Panc1 (cell line): ENCODE measurements around the gene NCAPH2. TPM values are rescaled to one million over a fixed set of nuclear protein-coding genes. Genes with fewer than 3 reads are reported as not detected.

Experiments used
- ATAC-seq: fragments of 200-7000 bp; cut with Tn5 transposase; 2 replicates; pipeline ENCODE4 v1.9.1; 2020; ENCODE audit warnings: mild to moderate bottlenecking, moderate library complexity
- BruUV-seq: library from RNA; stranded (reverse); fragments of 400-500 nt; replicated peaks from 2 replicates; lab custom pipeline; 2021; lab: Mats Ljungman, UMichigan
- CTCF ChIA-PET: fragments of 300-600 bp; sonication (Branson Sonifier 250); formaldehyde crosslinking; loops from one replicate; lab custom pipeline; 2022; ENCODE audit warnings: antibody characterized with exemption; lab: Charles Lee
- POLR2A ChIA-PET: fragments of 300-600 bp; sonication (Branson Sonifier 250); formaldehyde crosslinking; loops from one replicate; lab custom pipeline; 2022; ENCODE audit warnings: antibody characterized with exemption; lab: Charles Lee
- DNase-seq: peaks from one replicate; pipeline ENCODE4 v3.0.0-alpha.2; 2010; ENCODE audit warnings: low read depth, low spot score
- H3K27ac ChIP-seq: 2 replicates; pipeline ENCODE4 v1.5.1; 2011; ENCODE audit warnings: mild to moderate bottlenecking, low read length, inconsistent platforms
- H3K27me3 ChIP-seq: fragments of 200-500 bp; sonication (Bioruptor generic); 2 replicates; pipeline ENCODE4 v1.6.0; 2014; ENCODE audit warnings: low read length, inconsistent platforms; ENCODE audit not compliant: control insufficient read depth, insufficient read depth
- H3K36me3 ChIP-seq: fragments of 200-500 bp; sonication (Bioruptor generic); 2 replicates; pipeline ENCODE4 v1.5.1; 2014; ENCODE audit warnings: inconsistent platforms, mild to moderate bottlenecking, low read length, moderate library complexity; ENCODE audit not compliant: control insufficient read depth, insufficient read depth
- H3K4me1 ChIP-seq: 2 replicates; pipeline ENCODE4 v1.5.1; 2011; ENCODE audit warnings: inconsistent platforms, mild to moderate bottlenecking, low read length, moderate library complexity; ENCODE audit not compliant: control insufficient read depth, insufficient read depth
- H3K4me3 ChIP-seq, 2 experiments: 2 replicates each; pipeline ENCODE4 v1.5.1; 2011 to 2012; ENCODE audit warnings: low read depth in 2 of 2, low read length in 2 of 2, mild to moderate bottlenecking in 2 of 2, inconsistent platforms in 1 of 2, moderate library complexity in 1 of 2
- H3K9me3 ChIP-seq: fragments of 200-500 bp; sonication (Bioruptor generic); 2 replicates; pipeline ENCODE4 v1.5.1; 2014; ENCODE audit warnings: low read depth, mild to moderate bottlenecking, inconsistent platforms, low read length, moderate library complexity; ENCODE audit not compliant: control insufficient read depth, insufficient read depth
- CTCF ChIP-seq: fragments of 450-650 bp; IDR thresholded peaks from 2 replicates; pipeline ENCODE4 v1.5.1; 2017; ENCODE audit warnings: mild to moderate bottlenecking
- POLR2AphosphoS5 ChIP-seq: IDR thresholded peaks from 2 replicates; pipeline ENCODE4 v1.6.1; 2012; ENCODE audit warnings: mild to moderate bottlenecking, low read depth, low read length, moderate library complexity
- SIN3A ChIP-seq: IDR thresholded peaks from 2 replicates; pipeline ENCODE4 v1.6.1; 2012; ENCODE audit warnings: low read depth, mild to moderate bottlenecking, low read length, moderate library complexity, borderline replicate concordance; ENCODE audit not compliant: insufficient read depth
- TCF7L2 ChIP-seq: IDR thresholded peaks from 2 replicates; pipeline ENCODE4 v1.6.1; 2011; ENCODE audit warnings: mild to moderate bottlenecking, low read depth, low read length, inconsistent platforms
- in situ Hi-C: cut with HindIII; loops from 2 replicates; pipeline ENCODE4 v1.10.0; 2016; ENCODE audit warnings: low sequenced_read_pairs, low pct_unique_long_range_greater_than_20kb
- intact Hi-C: fragments of 100-400 bp; cut with micrococcal nuclease; formaldehyde crosslinking; loops from one replicate; pipeline ENCODE4 v1.10.0; 2022; ENCODE audit not compliant: unreplicated experiment
- total RNA-seq: library from RNA; stranded (reverse); gene quantifications from one replicate; pipeline ENCODE4 v1.2.1, GENCODE V29; 2021; ENCODE audit not compliant: unreplicated experiment
- TF ChIP-seq, protein P1 (sequence below), 2 experiments: IDR thresholded peaks; 2 replicates each; pipeline ENCODE4 v1.6.1; 2011 to 2012; ENCODE audit warnings: low read depth in 2 of 2, control low read depth in 1 of 2, low read length in 1 of 2, mild to moderate bottlenecking in 1 of 2, moderate library complexity in 1 of 2; ENCODE audit not compliant: insufficient read depth in 1 of 2

Gene NCAPH2
- total RNA-seq, 1 experiment from 2014 or later = 55.6 TPM

DNA sequence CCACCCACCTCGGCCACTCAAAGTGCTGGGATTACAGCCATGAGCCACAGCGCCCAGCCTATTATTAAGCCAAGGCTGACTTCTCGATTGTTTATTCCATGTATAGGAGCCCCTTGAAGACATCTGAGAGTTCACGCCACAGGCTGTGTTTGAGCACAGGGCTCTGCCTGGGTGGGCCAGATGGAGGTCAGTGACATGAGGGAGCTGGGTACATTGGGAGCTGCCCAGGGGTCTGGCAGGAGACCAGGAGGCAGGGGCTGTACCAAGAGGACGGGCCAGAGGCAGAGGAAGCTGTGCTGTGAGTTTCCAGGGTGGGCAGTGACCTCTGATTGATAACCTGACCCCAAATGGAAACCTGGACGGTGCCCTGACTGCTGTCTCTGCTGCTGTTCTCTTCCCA is 5.9 kb upstream of the NCAPH2 start:
- in situ Hi-C loops = no loop called here

GRCh38 chr22:50502628-50503474 is 5.2 kb upstream of the NCAPH2 start:
- CTCF ChIA-PET = interaction anchor here (0.6 kb wide), 1 partner anchor 81 kb away, joined by 3 read pairs; no protein-coding TSS in a partner anchor
- TF ChIP-seq, protein P1, sequence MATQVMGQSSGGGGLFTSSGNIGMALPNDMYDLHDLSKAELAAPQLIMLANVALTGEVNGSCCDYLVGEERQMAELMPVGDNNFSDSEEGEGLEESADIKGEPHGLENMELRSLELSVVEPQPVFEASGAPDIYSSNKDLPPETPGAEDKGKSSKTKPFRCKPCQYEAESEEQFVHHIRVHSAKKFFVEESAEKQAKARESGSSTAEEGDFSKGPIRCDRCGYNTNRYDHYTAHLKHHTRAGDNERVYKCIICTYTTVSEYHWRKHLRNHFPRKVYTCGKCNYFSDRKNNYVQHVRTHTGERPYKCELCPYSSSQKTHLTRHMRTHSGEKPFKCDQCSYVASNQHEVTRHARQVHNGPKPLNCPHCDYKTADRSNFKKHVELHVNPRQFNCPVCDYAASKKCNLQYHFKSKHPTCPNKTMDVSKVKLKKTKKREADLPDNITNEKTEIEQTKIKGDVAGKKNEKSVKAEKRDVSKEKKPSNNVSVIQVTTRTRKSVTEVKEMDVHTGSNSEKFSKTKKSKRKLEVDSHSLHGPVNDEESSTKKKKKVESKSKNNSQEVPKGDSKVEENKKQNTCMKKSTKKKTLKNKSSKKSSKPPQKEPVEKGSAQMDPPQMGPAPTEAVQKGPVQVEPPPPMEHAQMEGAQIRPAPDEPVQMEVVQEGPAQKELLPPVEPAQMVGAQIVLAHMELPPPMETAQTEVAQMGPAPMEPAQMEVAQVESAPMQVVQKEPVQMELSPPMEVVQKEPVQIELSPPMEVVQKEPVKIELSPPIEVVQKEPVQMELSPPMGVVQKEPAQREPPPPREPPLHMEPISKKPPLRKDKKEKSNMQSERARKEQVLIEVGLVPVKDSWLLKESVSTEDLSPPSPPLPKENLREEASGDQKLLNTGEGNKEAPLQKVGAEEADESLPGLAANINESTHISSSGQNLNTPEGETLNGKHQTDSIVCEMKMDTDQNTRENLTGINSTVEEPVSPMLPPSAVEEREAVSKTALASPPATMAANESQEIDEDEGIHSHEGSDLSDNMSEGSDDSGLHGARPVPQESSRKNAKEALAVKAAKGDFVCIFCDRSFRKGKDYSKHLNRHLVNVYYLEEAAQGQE (IDR thresholded peaks at IDR 0.05; ENCODE audit: insufficient read depth in 1 of 2, low read depth in 2 of 2, low read length in 1 of 2) = no peak
- no peak for TF ChIP-seq TCF7L2
- no peak for TF ChIP-seq POLR2AphosphoS5
- no peak for TF ChIP-seq CTCF
- no peak for TF ChIP-seq SIN3A
- BruUV-seq = no TSS peak
- no peak for DNase-seq
- POLR2A ChIA-PET = no interaction called here
- H3K4me3 ChIP-seq = no peak overlapping the region
- in situ Hi-C loops = no loop called here
- H3K27ac ChIP-seq = no peak overlapping the region
- 0 out of 2 replicates have a peak, but pooled peaks cover 3% of the 10 kb centered on the region for H3K4me1 ChIP-seq
- intact Hi-C loops = no loop called here
- H3K9me3 ChIP-seq = no peaks in the 10 kb centered on the region
- H3K27me3 ChIP-seq = no peaks in the 10 kb centered on the region
- peaks cover 4% of the 10 kb centered on the region for H3K36me3 ChIP-seq
- ATAC-seq = no peak

More for the DNA sequence above, 5.9 kb upstream of the NCAPH2 start:
- no peak overlapping the region for H3K27ac ChIP-seq
- POLR2A ChIA-PET = interaction anchor here (0.7 kb wide), 1 partner anchor 23 kb away, joined by 3 read pairs; the partner anchor contains the start of gene SCO2
- 0 out of 2 replicates have a peak, but pooled peaks cover 3% of the 10 kb centered on the region for H3K4me1 ChIP-seq
- H3K4me3 ChIP-seq = no peak overlapping the region
- no peak for TF ChIP-seq POLR2AphosphoS5
- TF ChIP-seq TCF7L2 = no peak
- no peak for TF ChIP-seq CTCF
- TF ChIP-seq, protein P1 (IDR thresholded peaks at IDR 0.05; ENCODE audit: insufficient read depth in 1 of 2, low read depth in 2 of 2, low read length in 1 of 2) = no peak
- no peak for TF ChIP-seq SIN3A
- intact Hi-C loops = no loop called here
- CTCF ChIA-PET = no interaction called here
- no TSS peak for BruUV-seq
- ATAC-seq (no peak), DNase-seq (no peak)
- peaks cover 2% of the 10 kb centered on the region for H3K36me3 ChIP-seq
- no peaks in the 10 kb centered on the region for H3K9me3 ChIP-seq
- H3K27me3 ChIP-seq = no peaks in the 10 kb centered on the region
